Measurements from ENCODE around the gene TSPAN9. TPM values are rescaled to one million over a fixed set of nuclear protein-coding genes. Genes with fewer than 3 reads are reported as not detected.

The TSPAN9 gene
- total and polyA plus RNA-seq, 4 donors, result 17.4 to 62.9 (median 34.2) TPM

- TF ChIP-seq TAF1 (conservative IDR thresholded peaks at IDR 0.05), result no peak
Measured at GRCh38 chr12:3115078-3115477, 37.9 kb downstream of the TSPAN9 start (continued).

- Histone ChIP-seq H3K9me3 (ENCODE audit: control insufficient read depth in 4 of 4, low read length in 3 of 4) (no peaks in the 10 kb centered on the region), H3K4me1 (ENCODE audit: control insufficient read depth in 4 of 4, insufficient read depth in 4 of 4, low read length in 3 of 4) (peaks cover 14 to 49% (median 35%) of the 10 kb centered on the region in 4 donors), H3K4me3 (ENCODE audit: low read depth in 1 of 3, low read length in 3 of 3) (no peak overlapping the region), H3K9ac (ENCODE audit: low read depth in 1 of 2, low read length in 2 of 2) (no peak overlapping the region), H3K36me3 (ENCODE audit: control insufficient read depth in 4 of 4, insufficient read depth in 3 of 4, low read depth in 1 of 4, low read length in 3 of 4) (peaks cover 0 to 3% (median 0%) of the 10 kb centered on the region in 4 donors), H3K27ac (ENCODE audit: low read depth in 1 of 2, low read length in 2 of 2) (peak overlapping the region; percentile 62 to 65), H3K27me3 (ENCODE audit: control insufficient read depth in 4 of 4, insufficient read depth in 4 of 4, low read length in 3 of 4) (no peaks in the 10 kb centered on the region)
- WGBS, result 76% methylated on average over 19 of the region's 19 CpGs
- TF ChIP-seq FOXA1 (IDR thresholded peaks at IDR 0.05), result no peak
- no peak for TF ChIP-seq ATF3 (IDR thresholded peaks at IDR 0.05)
- no peak for TF ChIP-seq TAF1 (conservative IDR thresholded peaks at IDR 0.05)
- TF ChIP-seq FOXA2 (IDR thresholded peaks at IDR 0.05), result no peak
- TF ChIP-seq YY1 (IDR thresholded peaks at IDR 0.05), result no peak
- TF ChIP-seq MAX (IDR thresholded peaks at IDR 0.05), result no peak
- DNase-seq (ENCODE audit: low spot score), result no peak
Measured at GRCh38 chr12:3116106-3116844, 39.1 kb downstream of the TSPAN9 start.

- Histone ChIP-seq H3K9ac (ENCODE audit: low read depth in 1 of 2, low read length in 2 of 2) (peak overlapping the region in 1 of 2 donors; percentile 14), H3K4me3 (ENCODE audit: low read depth in 1 of 3, low read length in 3 of 3) (no peak overlapping the region), H3K27me3 (ENCODE audit: control insufficient read depth in 4 of 4, insufficient read depth in 4 of 4, low read length in 3 of 4) (no peaks in the 10 kb centered on the region), H3K4me1 (ENCODE audit: control insufficient read depth in 4 of 4, insufficient read depth in 4 of 4, low read length in 3 of 4) (peaks cover 14 to 50% (median 37%) of the 10 kb centered on the region in 4 donors), H3K36me3 (ENCODE audit: control insufficient read depth in 4 of 4, insufficient read depth in 3 of 4, low read depth in 1 of 4, low read length in 3 of 4) (peaks cover 0 to 3% (median 0%) of the 10 kb centered on the region in 4 donors), H3K27ac (ENCODE audit: low read depth in 1 of 2, low read length in 2 of 2) (peak overlapping the region; percentile 62 to 65), H3K9me3 (ENCODE audit: control insufficient read depth in 4 of 4, low read length in 3 of 4) (no peaks in the 10 kb centered on the region)
- TF ChIP-seq YY1 (IDR thresholded peaks at IDR 0.05), result no peak
- peak; percentile 71 for TF ChIP-seq NR2F2 (IDR thresholded peaks at IDR 0.05)
- peak; percentile 49 for TF ChIP-seq SP1 (IDR thresholded peaks at IDR 0.05)
- WGBS, result 65% methylated on average over 10 of the region's 10 CpGs
- DNase-seq (ENCODE audit: low spot score), result no peak
Measured at GRCh38 chr12:3117144-3117581, 40.0 kb downstream of the TSPAN9 start.

GRCh38 chr12:3117591-3118015 is 40.4 kb downstream of the TSPAN9 start:
- H3K36me3 ChIP-seq (ENCODE audit: control insufficient read depth in 4 of 4, insufficient read depth in 3 of 4, low read depth in 1 of 4, low read length in 3 of 4), result peaks cover 0 to 3% (median 0%) of the 10 kb centered on the region in 4 donors
- H3K4me3 ChIP-seq (ENCODE audit: low read depth in 1 of 3, low read length in 3 of 3), result no peak overlapping the region
- WGBS, result 87% methylated on average over 3 of the region's 3 CpGs
- TF ChIP-seq RXRA (IDR thresholded peaks at IDR 0.05), result no peak
- TF ChIP-seq FOXA2 (IDR thresholded peaks at IDR 0.05), result no peak
- no peak for TF ChIP-seq EGR1 (IDR thresholded peaks at IDR 0.05; ENCODE audit: low read depth in 2 of 2)
- TF ChIP-seq YY1 (IDR thresholded peaks at IDR 0.05), result no peak
- H3K9ac ChIP-seq (ENCODE audit: low read depth in 1 of 2, low read length in 2 of 2), result no peak overlapping the region
- H3K4me1 ChIP-seq (ENCODE audit: control insufficient read depth in 4 of 4, insufficient read depth in 4 of 4, low read length in 3 of 4), result peaks cover 16 to 55% (median 41%) of the 10 kb centered on the region in 4 donors
- no peaks in the 10 kb centered on the region for H3K27me3 ChIP-seq (ENCODE audit: control insufficient read depth in 4 of 4, insufficient read depth in 4 of 4, low read length in 3 of 4)
- DNase-seq (ENCODE audit: low spot score), result no peak
- no peaks in the 10 kb centered on the region for H3K9me3 ChIP-seq (ENCODE audit: control insufficient read depth in 4 of 4, low read length in 3 of 4)
- H3K27ac ChIP-seq (ENCODE audit: low read depth in 1 of 2, low read length in 2 of 2), result peak overlapping the region; percentile 55 to 65

Data from liver (tissue), 9 donors.